Activated T-cell treated with anti-CD3 and anti-CD28 coated beads for 48 hours (primary cell): ENCODE data around the gene ALDH4A1.

ENCODE experiments used
- DNase-seq: peaks from one replicate; pipeline ENCODE4 v3.0.0-alpha.2; 2020; ENCODE audit warnings: low read depth

ALDH4A1 gene

GRCh38 chr1:18902523-18903290 is at the start of gene ALDH4A1:
Gene ALDH4A1 (minus strand): TSS chr1:18902555. CDS start chr1:18902523, 32 bp downstream.
- DNase-seq = peak; percentile 87

GRCh38 chr1:18951818-18952391 is 49.5 kb upstream of the ALDH4A1 start:
- DNase-seq = peak; percentile 77

- no peak for DNase-seq
These were observed 49.1 kb upstream of the ALDH4A1 start for GRCh38 chr1:18951416-18951815.

GRCh38 chr1:18950401-18951026 is 48.2 kb upstream of the ALDH4A1 start:
- no peak for DNase-seq

GRCh38 chr1:18949686-18950400 is 47.5 kb upstream of the ALDH4A1 start:
- DNase-seq = no peak

- DNase-seq = no peak
These were observed 46.7 kb upstream of the ALDH4A1 start for GRCh38 chr1:18948913-18949685.

- no peak for DNase-seq
These were observed 45.9 kb upstream of the ALDH4A1 start for GRCh38 chr1:18948048-18948912.

GRCh38 chr1:18947570-18947969 is 45.2 kb upstream of the ALDH4A1 start:
- no peak for DNase-seq

GRCh38 chr1:18946550-18947381 is 44.4 kb upstream of the ALDH4A1 start:
- DNase-seq = no peak

GRCh38 chr1:18945401-18945849 is 43.1 kb upstream of the ALDH4A1 start:
- DNase-seq = no peak

GRCh38 chr1:18944810-18945209 is 42.5 kb upstream of the ALDH4A1 start:
- DNase-seq = no peak

GRCh38 chr1:18943914-18944572 is 41.7 kb upstream of the ALDH4A1 start:
- no peak for DNase-seq

GRCh38 chr1:18943162-18943561 is 40.8 kb upstream of the ALDH4A1 start:
- no peak for DNase-seq

GRCh38 chr1:18942340-18942739 is 40.0 kb upstream of the ALDH4A1 start:
- no peak for DNase-seq

GRCh38 chr1:18941221-18942141 is 39.1 kb upstream of the ALDH4A1 start:
- DNase-seq = no peak

- no peak for DNase-seq
These were observed 38.1 kb upstream of the ALDH4A1 start for GRCh38 chr1:18940303-18941020.
